HCT116 (cell line): ENCODE measurements around the gene CDK9.

ENCODE experiments used
- CEBPB ChIP-seq: IDR thresholded peaks from 2 replicates; pipeline ENCODE4 v1.6.1; 2012; ENCODE audit warnings: low read depth
- FOSL1 ChIP-seq: IDR thresholded peaks from 2 replicates; pipeline ENCODE4 v1.6.1; 2012; ENCODE audit warnings: low read depth
- RAD21 ChIP-seq: IDR thresholded peaks from 2 replicates; pipeline ENCODE4 v1.6.1; 2012; ENCODE audit warnings: low read depth, mild to moderate bottlenecking
- TCF7L2 ChIP-seq: IDR thresholded peaks from 2 replicates; pipeline ENCODE4 v1.7.0; 2011; ENCODE audit warnings: borderline replicate concordance, inconsistent platforms; ENCODE audit not compliant: insufficient read depth, insufficient read length; ENCODE audit errors: extremely low read depth
- TF ChIP-seq, protein P1 (sequence below): IDR thresholded peaks from 2 replicates; pipeline ENCODE4 v1.6.1; 2012; ENCODE audit warnings: low read depth

DNA sequence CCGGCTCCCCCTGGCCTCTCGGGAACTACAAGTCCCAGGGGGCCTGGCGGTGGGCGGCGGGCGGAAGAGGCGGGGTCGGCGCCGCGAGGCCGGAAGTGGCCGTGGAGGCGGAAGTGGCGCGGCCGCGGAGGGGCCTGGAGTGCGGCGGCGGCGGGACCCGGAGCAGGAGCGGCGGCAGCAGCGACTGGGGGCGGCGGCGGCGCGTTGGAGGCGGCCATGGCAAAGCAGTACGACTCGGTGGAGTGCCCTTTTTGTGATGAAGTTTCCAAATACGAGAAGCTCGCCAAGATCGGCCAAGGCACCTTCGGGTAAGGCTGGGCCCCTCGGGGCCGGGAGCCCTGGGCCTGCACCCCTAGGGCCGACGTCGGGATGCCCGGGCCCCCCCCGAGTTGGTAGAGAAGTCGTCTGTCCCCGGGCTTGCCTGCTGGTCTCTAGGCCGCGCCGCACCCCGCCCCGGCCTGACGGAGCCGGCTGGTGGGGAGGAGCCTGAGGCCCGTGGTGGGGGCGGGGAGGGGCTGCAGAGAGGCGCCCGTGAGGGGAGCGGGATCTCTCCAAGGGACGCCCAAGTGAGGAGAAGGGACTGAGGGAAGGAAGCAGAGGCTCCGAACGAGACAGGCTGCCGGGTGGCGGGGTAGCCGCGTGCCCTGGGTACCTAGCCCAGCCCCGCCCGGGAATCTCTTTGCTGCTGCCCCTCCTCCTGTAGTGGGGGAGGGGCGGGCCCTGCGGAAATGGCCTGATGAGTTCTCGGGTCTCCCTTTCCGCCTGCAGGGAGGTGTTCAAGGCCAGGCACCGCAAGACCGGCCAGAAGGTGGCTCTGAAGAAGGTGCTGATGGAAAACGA lies at the start of gene CDK9:
- TF ChIP-seq, protein P1, sequence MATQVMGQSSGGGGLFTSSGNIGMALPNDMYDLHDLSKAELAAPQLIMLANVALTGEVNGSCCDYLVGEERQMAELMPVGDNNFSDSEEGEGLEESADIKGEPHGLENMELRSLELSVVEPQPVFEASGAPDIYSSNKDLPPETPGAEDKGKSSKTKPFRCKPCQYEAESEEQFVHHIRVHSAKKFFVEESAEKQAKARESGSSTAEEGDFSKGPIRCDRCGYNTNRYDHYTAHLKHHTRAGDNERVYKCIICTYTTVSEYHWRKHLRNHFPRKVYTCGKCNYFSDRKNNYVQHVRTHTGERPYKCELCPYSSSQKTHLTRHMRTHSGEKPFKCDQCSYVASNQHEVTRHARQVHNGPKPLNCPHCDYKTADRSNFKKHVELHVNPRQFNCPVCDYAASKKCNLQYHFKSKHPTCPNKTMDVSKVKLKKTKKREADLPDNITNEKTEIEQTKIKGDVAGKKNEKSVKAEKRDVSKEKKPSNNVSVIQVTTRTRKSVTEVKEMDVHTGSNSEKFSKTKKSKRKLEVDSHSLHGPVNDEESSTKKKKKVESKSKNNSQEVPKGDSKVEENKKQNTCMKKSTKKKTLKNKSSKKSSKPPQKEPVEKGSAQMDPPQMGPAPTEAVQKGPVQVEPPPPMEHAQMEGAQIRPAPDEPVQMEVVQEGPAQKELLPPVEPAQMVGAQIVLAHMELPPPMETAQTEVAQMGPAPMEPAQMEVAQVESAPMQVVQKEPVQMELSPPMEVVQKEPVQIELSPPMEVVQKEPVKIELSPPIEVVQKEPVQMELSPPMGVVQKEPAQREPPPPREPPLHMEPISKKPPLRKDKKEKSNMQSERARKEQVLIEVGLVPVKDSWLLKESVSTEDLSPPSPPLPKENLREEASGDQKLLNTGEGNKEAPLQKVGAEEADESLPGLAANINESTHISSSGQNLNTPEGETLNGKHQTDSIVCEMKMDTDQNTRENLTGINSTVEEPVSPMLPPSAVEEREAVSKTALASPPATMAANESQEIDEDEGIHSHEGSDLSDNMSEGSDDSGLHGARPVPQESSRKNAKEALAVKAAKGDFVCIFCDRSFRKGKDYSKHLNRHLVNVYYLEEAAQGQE = no peak
- TF ChIP-seq FOSL1 = no peak
- TF ChIP-seq TCF7L2 = peak; percentile 58
- TF ChIP-seq RAD21 = no peak
- no peak for TF ChIP-seq CEBPB
